Activated CD8-positive, alpha-beta T cell treated with anti-CD3 and anti-CD28 coated beads for 36 hours (primary cell): ENCODE measurements around the gene ANAPC15. TPM values are rescaled to one million over a fixed set of nuclear protein-coding genes. Genes with fewer than 3 reads are reported as not detected.

Experiments
- ATAC-seq: fragments of 200-7000 bp; cut with Tn5 transposase; one replicate; pipeline ENCODE4 v1.10.0; 2021; ENCODE audit warnings: mild to moderate bottlenecking, moderate library complexity
- CTCF ChIA-PET: fragments of 350-600 bp; sonication (Branson Sonifier 250); formaldehyde crosslinking; loops from one replicate; lab custom pipeline; 2021; ENCODE audit warnings: antibody characterized with exemption; lab: Charles Lee
- POLR2A ChIA-PET: fragments of 350-600 bp; sonication (Branson Sonifier 250); formaldehyde crosslinking; loops from one replicate; lab custom pipeline; 2021; ENCODE audit warnings: antibody characterized with exemption; lab: Charles Lee
- DNase-seq: peaks from one replicate; pipeline ENCODE4 v3.0.0-alpha.2; 2020
- H3K27ac Mint-ChIP-seq: one replicate; pipeline ENCODE4 v1.8.0; 2021; ENCODE audit warnings: mild to moderate bottlenecking, mixed read lengths
- H3K27me3 Mint-ChIP-seq: one replicate; pipeline ENCODE4 v1.8.0; 2021; ENCODE audit warnings: mixed read lengths
- H3K36me3 Mint-ChIP-seq: one replicate; pipeline ENCODE4 v1.8.0; 2021; ENCODE audit warnings: low read depth, mixed read lengths
- H3K4me1 Mint-ChIP-seq: one replicate; pipeline ENCODE4 v1.8.0; 2021; ENCODE audit warnings: low read depth, mixed read lengths
- H3K4me3 Mint-ChIP-seq: one replicate; pipeline ENCODE4 v1.8.0; 2021; ENCODE audit warnings: mild to moderate bottlenecking, moderate library complexity, mixed read lengths
- H3K9me3 Mint-ChIP-seq: one replicate; pipeline ENCODE4 v1.8.0; 2021; ENCODE audit warnings: mixed read lengths
- intact Hi-C: fragments of 100-400 bp; cut with micrococcal nuclease; formaldehyde crosslinking; loops from one replicate; pipeline ENCODE4 v1.10.0; 2022
- total RNA-seq, 2 experiments: library from RNA; stranded (reverse); gene quantifications; one replicate each; pipeline ENCODE4 v1.2.3, GENCODE V29; 2021
- TF ChIP-seq, protein P1 (sequence below): fragments of 200-600 bp; IDR thresholded peaks from one replicate; pipeline ENCODE4 v1.8.0; 2022; ENCODE audit warnings: antibody characterized with exemption, mild to moderate bottlenecking

ANAPC15 gene
- 10 to 100 TPM; 66.0 to 67.4 TPM for total RNA-seq

GRCh38 chr11:72112143-72112977, at the start of gene ANAPC15:
ANAPC15 (minus strand) TSS chr11:72112695; CDS start chr11:72111276, 1,419 bp downstream.
- peak within 1 kb of the TSS; percentile 99 for H3K27ac Mint-ChIP-seq
- ChIA-PET CTCF (interaction anchor here (1.1 to 1.6 kb wide), 5 partner anchors 10 to 319 kb away, joined by 3 to 10 read pairs (median 4); no protein-coding TSS in a partner anchor), POLR2A (interaction anchor here (0.6 to 3.6 kb wide), 12 partner anchors 8 to 1312 kb away, joined by 3 to 25 read pairs (median 5); partner anchors contain the start of genes RNF121 and XNDC1N)
- peak within 1 kb of the TSS; percentile 95 for H3K4me3 Mint-ChIP-seq
- TF ChIP-seq, protein P1, sequence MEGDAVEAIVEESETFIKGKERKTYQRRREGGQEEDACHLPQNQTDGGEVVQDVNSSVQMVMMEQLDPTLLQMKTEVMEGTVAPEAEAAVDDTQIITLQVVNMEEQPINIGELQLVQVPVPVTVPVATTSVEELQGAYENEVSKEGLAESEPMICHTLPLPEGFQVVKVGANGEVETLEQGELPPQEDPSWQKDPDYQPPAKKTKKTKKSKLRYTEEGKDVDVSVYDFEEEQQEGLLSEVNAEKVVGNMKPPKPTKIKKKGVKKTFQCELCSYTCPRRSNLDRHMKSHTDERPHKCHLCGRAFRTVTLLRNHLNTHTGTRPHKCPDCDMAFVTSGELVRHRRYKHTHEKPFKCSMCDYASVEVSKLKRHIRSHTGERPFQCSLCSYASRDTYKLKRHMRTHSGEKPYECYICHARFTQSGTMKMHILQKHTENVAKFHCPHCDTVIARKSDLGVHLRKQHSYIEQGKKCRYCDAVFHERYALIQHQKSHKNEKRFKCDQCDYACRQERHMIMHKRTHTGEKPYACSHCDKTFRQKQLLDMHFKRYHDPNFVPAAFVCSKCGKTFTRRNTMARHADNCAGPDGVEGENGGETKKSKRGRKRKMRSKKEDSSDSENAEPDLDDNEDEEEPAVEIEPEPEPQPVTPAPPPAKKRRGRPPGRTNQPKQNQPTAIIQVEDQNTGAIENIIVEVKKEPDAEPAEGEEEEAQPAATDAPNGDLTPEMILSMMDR, result no peak
- DNase-seq (peak; percentile 100), ATAC-seq (peak; percentile 90)
- H3K9me3 Mint-ChIP-seq, result no peaks in the 10 kb centered on the region
- peaks cover 1% of the 10 kb centered on the region for H3K27me3 Mint-ChIP-seq
- H3K4me1 Mint-ChIP-seq, result peaks cover 14% of the 10 kb centered on the region
- H3K36me3 Mint-ChIP-seq, result peaks cover 7% of the 10 kb centered on the region
- intact Hi-C loops, result loop anchor here (1.0 kb wide), 1 partner anchor 32 kb away; the partner anchor contains the start of genes LRRC51 and NUMA1

DNA sequence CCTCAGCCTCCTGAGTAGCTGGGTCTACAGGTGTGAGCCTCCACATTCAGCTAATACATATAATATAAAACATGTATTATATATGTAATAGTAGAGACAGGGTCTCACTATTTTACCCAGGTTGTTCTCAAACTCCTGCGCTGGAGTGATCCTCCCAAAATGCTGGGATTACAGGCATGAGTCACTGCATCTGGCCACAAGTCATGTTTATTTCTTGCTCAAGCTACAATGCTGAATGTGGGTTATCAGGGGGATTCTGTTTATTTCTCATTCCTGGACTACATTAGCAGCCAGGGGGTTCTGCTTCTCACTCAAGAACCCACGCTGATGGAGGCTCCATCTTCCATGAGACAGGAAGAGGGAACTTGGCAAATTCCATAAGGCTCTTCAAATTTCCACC, 47.8 kb upstream of the ANAPC15 start:
- DNase-seq (no peak), ATAC-seq (no peak)
- Mint-ChIP-seq H3K4me3 (no peak overlapping the region), H3K4me1 (no peaks in the 10 kb centered on the region), H3K36me3 (no peaks in the 10 kb centered on the region), H3K27ac (no peak overlapping the region), H3K27me3 (peaks cover 15% of the 10 kb centered on the region), H3K9me3 (no peaks in the 10 kb centered on the region)
- TF ChIP-seq, protein P1, result no peak
- CTCF ChIA-PET, result interaction anchor here (1.4 to 3.8 kb wide), 2 partner anchors 13 to 16 kb away, joined by 3 to 21 read pairs; no protein-coding TSS in a partner anchor
- POLR2A ChIA-PET, result interaction anchor here (1.0 kb wide), 1 partner anchor 35 kb away, joined by 3 read pairs; no protein-coding TSS in a partner anchor
- intact Hi-C loops, result no loop called here

- Mint-ChIP-seq H3K4me1 (no peaks in the 10 kb centered on the region), H3K27me3 (peaks cover 13% of the 10 kb centered on the region), H3K27ac (no peak overlapping the region), H3K4me3 (no peak overlapping the region), H3K9me3 (no peaks in the 10 kb centered on the region), H3K36me3 (no peaks in the 10 kb centered on the region)
- ChIA-PET CTCF (interaction anchor here (1.0 to 2.4 kb wide), 3 partner anchors 13 to 70 kb away, joined by 3 to 20 read pairs (median 4); no protein-coding TSS in a partner anchor), POLR2A (interaction anchor here (0.6 kb wide), 1 partner anchor 10 kb away, joined by 4 read pairs; no protein-coding TSS in a partner anchor)
- TF ChIP-seq, protein P1, result no peak
- DNase-seq (no peak), ATAC-seq (no peak)
- intact Hi-C loops, result no loop called here
These were observed 44.6 kb upstream of the ANAPC15 start for GRCh38 chr11:72157131-72157530.

DNA sequence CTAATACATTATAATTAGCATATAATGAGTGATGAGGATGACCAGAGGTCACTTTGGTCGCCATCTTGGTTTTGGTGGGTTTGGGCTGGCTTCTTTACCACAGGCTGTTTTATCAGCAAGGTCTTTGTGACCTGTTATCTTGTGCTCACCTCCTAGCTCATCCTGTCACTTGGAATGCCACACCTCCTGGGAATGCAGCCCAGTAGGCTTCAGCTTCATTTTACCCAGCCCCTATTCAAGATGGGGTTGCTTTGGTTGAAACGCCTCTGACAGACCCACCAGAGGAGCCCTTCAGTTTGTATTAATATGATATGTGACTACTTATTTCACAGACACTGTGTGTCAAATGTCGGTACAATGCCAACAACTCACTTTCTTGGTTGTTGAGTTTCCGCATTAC, 43.3 kb upstream of the ANAPC15 start:
- CTCF ChIA-PET, result interaction anchor here (0.6 to 2.4 kb wide), 4 partner anchors 11 to 315 kb away, joined by 3 to 20 read pairs (median 5); no protein-coding TSS in a partner anchor
- no peak for ATAC-seq
- Mint-ChIP-seq H3K9me3 (no peaks in the 10 kb centered on the region), H3K36me3 (no peaks in the 10 kb centered on the region), H3K27me3 (peaks cover 7% of the 10 kb centered on the region), H3K27ac (no peak overlapping the region), H3K4me1 (no peaks in the 10 kb centered on the region), H3K4me3 (no peak overlapping the region)
- no peak for DNase-seq
- intact Hi-C loops, result no loop called here
- TF ChIP-seq, protein P1, result no peak
- POLR2A ChIA-PET, result interaction anchor here (0.6 kb wide), 1 partner anchor 116 kb away, joined by 3 read pairs; no protein-coding TSS in a partner anchor
